Uterus (tissue), 2 donors: ENCODE results near the gene UBE2QL1.

Experiments used
- CTCF ChIP-seq, 4 experiments: fragments of 200-600 bp in 2 of 4; fragments of 450-650 bp in 2 of 4; sonication (generic) in 2 of 4; IDR thresholded peaks; one replicate each; pipeline ENCODE4 v1.5.1; 2016 to 2019; ENCODE audit warnings: antibody characterized with exemption in 4 of 4, mild to moderate bottlenecking in 2 of 4, moderate library complexity in 1 of 4
- POLR2A ChIP-seq, 2 donors: fragments of 450-650 bp; IDR thresholded peaks; one replicate each; pipeline ENCODE4 v1.6.1; 2016; ENCODE audit warnings: antibody characterized with exemption in 2 of 2, mild to moderate bottlenecking in 1 of 2, moderate library complexity in 1 of 2

- TF ChIP-seq CTCF (IDR thresholded peaks at IDR 0.05) (no peak), POLR2A (IDR thresholded peaks at IDR 0.05) (no peak)
Measured at GRCh38 chr5:6452622-6453504, 4.2 kb downstream of the UBE2QL1 start.
